Activated T-cell treated with anti-CD3 and anti-CD28 coated beads, Interleukin-2, amount 50 U/mL, for 4 hours (primary cell): ENCODE data around the gene HOXB5. TPM values are rescaled to one million over a fixed set of nuclear protein-coding genes. Genes with fewer than 3 reads are reported as not detected.
A peak's percentile ranks its signal among the peaks of the same experiment; 100 is the strongest.

Experiments used
- ATAC-seq, 2 donors: fragments of 200-7000 bp; cut with Tn5 transposase; one replicate each; pipeline ENCODE4 v1.10.0; 2021
- DNase-seq: peaks from one replicate; pipeline ENCODE4 v3.0.0-alpha.2; 2020
- H3K27me3 Mint-ChIP-seq: one replicate; pipeline ENCODE4 v1.8.0; 2021; ENCODE audit warnings: low read depth, mixed read lengths
- H3K36me3 Mint-ChIP-seq: one replicate; pipeline ENCODE4 v1.8.0; 2022; ENCODE audit warnings: mixed read lengths; ENCODE audit not compliant: insufficient read depth
- H3K4me1 Mint-ChIP-seq: one replicate; pipeline ENCODE4 v1.8.0; 2021; ENCODE audit warnings: low read depth, mixed read lengths
- H3K4me3 Mint-ChIP-seq: one replicate; pipeline ENCODE4 v1.8.0; 2021; ENCODE audit warnings: mild to moderate bottlenecking, moderate library complexity, mixed read lengths
- H3K9me3 Mint-ChIP-seq: one replicate; pipeline ENCODE4 v1.8.0; 2021; ENCODE audit warnings: mixed read lengths
- total RNA-seq, 3 donors: library from RNA; stranded (reverse); gene quantifications; one replicate each; pipeline ENCODE4 v1.2.1, GENCODE V29; 2021

The HOXB5 gene
- total RNA-seq, 3 donors from 2014 or later = 0.08 TPM; not detected in 2

DNA sequence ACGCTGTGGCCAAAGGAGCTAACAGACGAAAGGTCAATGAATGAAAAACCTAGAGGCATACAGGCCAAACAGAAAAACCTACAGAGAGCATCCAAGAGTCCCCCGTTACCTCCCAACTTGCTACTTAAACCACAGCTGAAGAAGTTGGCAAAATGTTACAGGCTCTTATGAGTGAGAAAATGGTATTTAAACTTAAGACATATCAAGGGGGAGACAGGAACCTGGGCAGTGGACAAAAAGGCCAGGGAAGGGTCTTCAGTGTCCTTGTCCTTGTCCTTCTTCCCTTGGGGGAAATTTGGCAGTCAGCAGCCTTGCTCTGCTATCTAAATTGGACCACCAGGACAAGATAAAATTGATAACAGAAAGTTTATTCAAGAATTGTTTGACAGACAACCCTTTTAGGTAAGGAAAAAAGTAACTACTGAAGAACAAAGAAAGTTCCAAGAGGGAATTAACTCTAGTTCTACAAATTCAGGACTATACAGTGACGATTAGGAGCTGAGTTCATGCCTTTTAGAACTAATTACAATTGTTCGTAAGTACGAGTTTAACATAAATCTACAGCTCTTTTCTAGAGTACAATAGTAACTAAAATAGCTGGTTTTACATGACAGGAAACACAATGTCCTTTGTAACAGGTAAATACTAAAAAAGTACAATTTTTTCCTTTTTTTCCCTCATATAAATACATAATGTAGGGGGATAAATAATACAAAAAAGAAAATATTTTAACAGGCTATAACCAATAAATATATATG is 44.9 kb downstream of the HOXB5 start:
- no peak for DNase-seq
- Mint-ChIP-seq H3K36me3 (no peaks in the 10 kb centered on the region), H3K27me3 (peaks cover 8% of the 10 kb centered on the region), H3K4me1 (peaks cover 37% of the 10 kb centered on the region), H3K9me3 (no peaks in the 10 kb centered on the region), H3K4me3 (peak overlapping the region; percentile 64)
- ATAC-seq = no peak

DNA sequence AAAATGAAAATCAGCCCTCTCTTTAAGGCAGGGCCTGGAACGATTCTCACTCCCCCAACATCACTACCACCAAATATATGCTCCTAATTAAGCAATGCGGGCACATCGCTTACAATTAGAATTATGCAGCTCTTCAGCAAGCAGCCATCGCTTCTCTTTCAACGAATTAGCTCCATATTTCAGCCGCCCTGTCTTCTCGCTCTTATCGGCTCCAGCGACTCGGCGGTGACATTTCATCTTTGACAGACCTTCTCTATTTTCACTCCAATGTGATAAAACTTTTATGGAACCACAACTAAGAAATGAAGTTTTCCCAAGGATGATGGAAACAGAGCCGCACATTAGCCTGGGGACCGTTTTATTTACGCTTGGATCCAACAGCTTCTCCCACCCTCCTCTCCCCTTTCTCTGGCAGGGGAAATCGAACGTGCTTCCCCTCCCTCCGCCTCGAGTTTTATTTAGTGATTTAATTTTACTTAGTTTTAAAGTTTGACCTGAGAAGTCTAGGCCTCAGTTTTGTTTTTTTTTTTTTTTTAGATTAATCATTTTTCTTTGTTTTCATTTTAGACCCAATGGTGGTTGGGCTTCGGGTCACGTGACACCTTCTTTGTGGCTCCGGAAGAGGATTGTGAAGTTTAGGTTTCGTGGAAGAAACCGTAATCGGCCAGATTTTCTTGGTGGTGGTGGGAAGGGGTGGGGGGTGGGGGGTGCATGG is 45.6 kb downstream of the HOXB5 start:
- Mint-ChIP-seq H3K27me3 (peaks cover 10% of the 10 kb centered on the region), H3K36me3 (no peaks in the 10 kb centered on the region), H3K4me1 (peaks cover 37% of the 10 kb centered on the region), H3K4me3 (peak overlapping the region; percentile 64), H3K9me3 (no peaks in the 10 kb centered on the region)
- ATAC-seq = no peak
- peak; percentile 18 for DNase-seq

DNA sequence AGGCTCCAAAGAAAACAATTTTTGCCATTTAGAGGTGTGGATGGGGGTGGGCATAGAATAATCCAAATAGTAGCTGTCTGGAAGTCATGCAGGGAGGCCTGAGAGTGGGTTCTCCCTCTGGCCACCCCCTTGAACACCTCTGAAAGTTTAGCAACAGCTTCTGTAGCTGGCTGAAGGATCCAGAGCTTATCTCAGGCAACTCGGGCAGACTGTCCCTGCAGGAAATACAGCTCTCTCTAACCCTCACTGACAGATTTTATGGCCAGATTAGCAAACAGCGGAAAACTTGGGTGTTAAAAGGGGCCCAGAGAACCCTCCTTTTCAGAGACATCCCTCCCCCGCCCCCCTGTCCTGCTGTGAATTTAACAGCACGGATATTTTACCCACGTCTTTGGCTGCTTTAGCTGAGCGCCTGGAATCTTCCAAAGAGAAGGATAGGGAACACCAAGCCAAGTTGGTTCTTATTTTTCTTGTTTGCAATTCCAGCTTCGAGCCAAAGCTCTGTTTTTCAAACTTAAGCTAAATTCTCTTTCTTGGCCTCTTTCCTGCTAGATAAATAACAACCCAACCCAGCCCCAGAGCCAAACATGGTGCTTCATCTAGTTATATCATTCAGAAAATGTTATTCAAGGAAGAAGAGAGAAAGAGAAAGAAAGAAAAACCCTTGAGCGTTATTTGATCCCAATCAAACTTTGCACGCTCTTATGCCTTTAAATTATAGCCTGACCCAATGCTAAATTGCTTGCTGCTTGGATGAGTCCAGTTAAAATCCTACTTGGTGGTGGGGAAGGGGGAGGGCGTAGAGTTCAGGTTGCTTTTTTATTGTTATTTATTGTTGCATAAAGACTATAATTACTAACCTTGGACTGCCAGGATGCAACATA is 46.4 kb downstream of the HOXB5 start:
- peaks cover 42% of the 10 kb centered on the region for H3K4me1 Mint-ChIP-seq
- no peak for ATAC-seq
- no peaks in the 10 kb centered on the region for H3K36me3 Mint-ChIP-seq
- no peak for DNase-seq
- H3K27me3 Mint-ChIP-seq = peaks cover 12% of the 10 kb centered on the region
- no peaks in the 10 kb centered on the region for H3K9me3 Mint-ChIP-seq
- peak overlapping the region; percentile 64 for H3K4me3 Mint-ChIP-seq

DNA sequence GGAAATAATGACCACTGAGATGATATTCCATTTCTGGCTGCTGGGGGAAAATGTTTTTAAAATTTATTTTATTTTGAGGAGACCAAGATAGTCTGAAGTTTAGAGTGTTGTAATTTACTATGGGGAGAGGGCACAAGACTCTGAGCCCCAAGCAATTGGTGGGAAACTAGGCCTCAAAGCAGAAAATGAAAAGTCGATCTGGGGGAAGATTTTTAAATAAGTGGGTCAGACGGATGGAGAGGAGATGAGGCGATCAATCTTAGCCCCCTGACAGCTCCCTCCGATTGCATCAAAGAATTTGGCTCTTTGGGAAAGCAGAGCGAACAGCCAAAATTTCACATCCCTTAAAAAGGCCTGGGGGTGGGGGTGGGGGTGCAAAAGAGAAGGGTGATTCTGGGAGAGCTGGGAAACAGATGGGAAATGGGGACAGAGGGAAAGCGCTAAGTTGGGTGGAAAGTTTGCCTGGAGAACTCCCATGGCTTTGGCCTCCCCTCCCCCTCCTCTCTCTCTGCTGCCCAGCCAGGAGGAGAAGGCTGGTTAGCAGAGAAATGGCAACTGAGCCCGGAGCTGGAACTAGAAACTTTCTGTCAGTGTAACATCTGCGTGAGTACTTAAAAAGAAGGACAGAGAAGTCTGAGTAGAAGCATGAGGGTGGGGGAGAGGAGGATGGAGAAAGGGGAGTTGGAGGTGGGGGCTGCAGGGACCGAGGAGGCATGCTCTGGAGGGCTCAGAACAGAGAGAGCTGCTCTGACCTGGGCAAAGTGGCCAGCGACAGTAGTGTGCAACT is 47.2 kb downstream of the HOXB5 start:
- ATAC-seq (no peak), DNase-seq (no peak)
- H3K4me1 Mint-ChIP-seq = peaks cover 47% of the 10 kb centered on the region
- H3K4me3 Mint-ChIP-seq = peak overlapping the region; percentile 29
- H3K36me3 Mint-ChIP-seq = no peaks in the 10 kb centered on the region
- peaks cover 15% of the 10 kb centered on the region for H3K27me3 Mint-ChIP-seq
- H3K9me3 Mint-ChIP-seq = no peaks in the 10 kb centered on the region

DNA sequence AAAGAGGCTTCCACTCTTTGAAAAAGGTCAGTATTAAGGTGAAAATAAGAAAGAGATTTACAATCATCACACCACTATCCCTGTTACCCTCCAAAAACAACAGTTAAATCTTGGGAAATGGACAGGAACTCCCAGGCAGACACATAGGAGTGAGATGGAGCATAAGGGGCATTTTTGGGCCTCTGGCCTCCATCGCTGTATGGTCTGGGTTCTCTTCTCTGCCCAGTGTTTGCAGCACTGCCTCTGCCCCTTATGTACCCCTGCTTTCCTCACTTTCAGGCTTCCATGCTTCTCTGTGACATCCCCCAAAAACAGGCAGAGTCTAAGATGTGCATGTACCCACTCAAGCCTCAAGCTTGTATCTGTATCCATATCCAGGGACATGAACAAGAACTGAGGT is 48.0 kb downstream of the HOXB5 start:
- H3K36me3 Mint-ChIP-seq = no peaks in the 10 kb centered on the region
- peaks cover 49% of the 10 kb centered on the region for H3K4me1 Mint-ChIP-seq
- peak overlapping the region; percentile 96 for H3K4me3 Mint-ChIP-seq
- H3K27me3 Mint-ChIP-seq = peaks cover 15% of the 10 kb centered on the region
- DNase-seq (no peak), ATAC-seq (no peak)
- no peaks in the 10 kb centered on the region for H3K9me3 Mint-ChIP-seq

DNA sequence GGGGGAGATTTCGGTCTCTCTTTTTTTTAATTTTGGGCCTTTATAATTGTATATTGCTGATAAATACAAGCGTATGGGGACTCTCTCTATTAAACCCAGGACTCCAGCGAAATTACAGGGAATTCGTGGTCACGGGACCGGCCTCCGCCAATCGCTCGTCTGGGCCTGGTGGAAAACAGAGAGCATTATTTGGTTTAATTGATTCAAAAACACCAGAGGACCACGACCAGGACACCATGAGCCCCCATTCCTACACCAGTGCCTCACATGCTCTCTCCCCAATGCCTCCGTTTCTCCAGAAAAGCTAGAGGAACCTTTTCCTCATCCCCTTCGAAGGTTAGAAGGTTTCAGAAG is 48.6 kb downstream of the HOXB5 start, which contains the start of gene HOXB2:
TSS of gene HOXB2 (minus strand) at position 88 of the 354 bp plus-strand sequence. CDS start 198 bp downstream, outside the sequence.
- H3K4me1 Mint-ChIP-seq = peaks cover 54% of the 10 kb centered on the region
- H3K27me3 Mint-ChIP-seq = peaks cover 15% of the 10 kb centered on the region

DNA sequence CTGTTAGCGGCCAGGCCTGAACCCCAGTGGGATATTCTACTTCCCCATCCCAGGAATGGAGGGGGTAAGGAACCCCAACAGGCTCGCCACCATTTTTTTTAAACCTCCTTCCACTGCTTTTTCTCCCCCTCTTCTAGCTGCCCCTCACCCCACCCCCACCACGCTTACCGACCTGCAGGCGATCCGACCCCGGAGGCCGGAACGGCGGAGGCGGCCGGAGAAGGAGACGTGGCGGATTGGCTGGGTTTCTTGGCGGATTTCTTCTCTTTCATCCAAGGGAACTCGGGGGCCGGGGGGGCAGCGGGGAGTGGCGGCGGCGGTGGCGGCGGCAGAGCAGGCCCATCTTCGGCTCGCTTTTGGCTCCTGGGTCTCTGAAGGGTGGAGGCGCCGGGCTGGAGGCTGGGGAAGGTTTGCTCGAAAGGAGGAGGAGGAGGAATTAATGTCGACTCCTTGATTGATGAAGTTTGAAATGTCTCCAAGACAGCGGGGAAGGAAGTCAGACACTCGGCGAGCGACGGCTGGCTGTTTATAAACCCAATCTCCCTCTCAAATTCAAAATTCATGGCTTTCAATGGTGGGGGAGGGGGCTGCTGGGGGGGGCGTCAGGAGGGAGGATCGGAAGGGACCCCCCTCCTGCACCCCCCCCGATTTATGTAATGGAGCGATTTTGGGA is 49.1 kb downstream of the HOXB5 start:
- Mint-ChIP-seq H3K4me3 (peak overlapping the region; percentile 96), H3K27me3 (peaks cover 15% of the 10 kb centered on the region), H3K36me3 (no peaks in the 10 kb centered on the region), H3K4me1 (peaks cover 56% of the 10 kb centered on the region), H3K9me3 (no peaks in the 10 kb centered on the region)
- DNase-seq (no peak), ATAC-seq (no peak)

More for the DNA sequence above, 48.6 kb downstream of the HOXB5 start, which contains the start of gene HOXB2:
- H3K9me3 Mint-ChIP-seq = no peaks in the 10 kb centered on the region
- DNase-seq (no peak), ATAC-seq (no peak)
- H3K4me3 Mint-ChIP-seq = peak within 1 kb of the TSS; percentile 96
- H3K36me3 Mint-ChIP-seq = no peaks in the 10 kb centered on the region

DNA sequence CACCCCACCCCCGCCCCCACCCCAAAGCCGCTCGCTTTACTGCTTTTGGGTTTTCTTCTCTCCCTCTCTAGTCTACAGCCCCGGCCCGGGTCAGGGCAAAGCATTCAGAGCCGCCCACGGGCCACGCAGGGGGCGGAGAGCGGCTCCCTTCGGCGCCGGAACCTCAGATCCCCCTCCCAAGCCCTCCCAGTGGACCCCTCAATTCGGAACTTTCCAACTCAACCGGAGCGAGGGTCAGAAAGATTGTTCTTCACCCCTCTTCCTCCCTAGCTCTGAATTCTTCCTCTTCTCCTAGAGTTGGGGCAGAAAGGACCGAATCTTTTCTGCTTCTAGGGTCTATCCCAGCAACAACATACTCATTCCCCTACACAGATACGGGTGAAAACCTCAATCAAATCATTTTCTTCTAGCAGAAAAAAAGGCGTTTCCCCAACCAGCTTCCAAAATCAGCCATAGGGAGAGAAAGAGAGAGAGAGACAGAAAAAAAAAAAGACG is 49.7 kb downstream of the HOXB5 start:
- Mint-ChIP-seq H3K27me3 (peaks cover 15% of the 10 kb centered on the region), H3K9me3 (no peaks in the 10 kb centered on the region), H3K36me3 (no peaks in the 10 kb centered on the region), H3K4me3 (peak overlapping the region; percentile 96), H3K4me1 (peaks cover 56% of the 10 kb centered on the region)
- ATAC-seq (peak; percentile 33 to 54), DNase-seq (peak; percentile 18)

DNA sequence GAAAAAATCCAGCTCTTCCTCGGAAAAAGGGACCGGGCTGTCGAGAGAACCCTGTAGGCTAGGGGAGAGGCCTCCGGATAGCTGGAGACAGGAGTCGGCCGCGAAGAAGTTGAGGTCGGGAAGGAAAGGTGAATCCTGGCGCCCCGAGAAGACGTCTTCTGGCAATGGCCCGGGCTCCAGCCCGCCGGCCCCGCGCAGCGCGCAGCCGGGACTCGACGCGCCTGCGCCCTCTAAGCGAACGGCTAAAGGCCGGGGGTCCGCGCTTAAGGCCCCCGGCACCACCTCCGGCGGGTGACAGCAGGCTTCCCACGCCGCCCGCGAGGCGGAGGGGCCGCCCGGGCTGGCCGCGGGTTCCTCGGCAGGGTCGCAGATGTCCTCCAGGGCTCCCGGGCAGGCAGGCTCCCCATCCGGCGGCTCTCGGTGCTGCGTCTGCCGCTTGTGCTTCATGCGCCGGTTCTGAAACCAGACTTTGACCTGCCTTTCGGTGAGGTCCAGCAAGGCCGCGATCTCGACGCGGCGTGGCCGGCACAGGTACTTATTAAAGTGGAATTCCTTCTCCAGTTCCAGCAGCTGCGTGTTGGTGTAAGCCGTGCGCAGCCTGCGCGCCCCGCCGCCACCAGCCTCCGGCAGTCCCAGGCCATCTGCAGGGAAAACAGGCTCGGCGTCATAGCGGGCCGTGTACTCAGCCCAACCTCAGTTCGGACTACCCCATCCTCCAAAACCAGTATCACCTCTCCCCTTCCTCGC is 50.3 kb downstream of the HOXB5 start:
- Mint-ChIP-seq H3K4me1 (peaks cover 52% of the 10 kb centered on the region), H3K9me3 (no peaks in the 10 kb centered on the region), H3K36me3 (no peaks in the 10 kb centered on the region), H3K4me3 (peak overlapping the region; percentile 96), H3K27me3 (peaks cover 15% of the 10 kb centered on the region)
- ATAC-seq = peak; percentile 64 to 69
- DNase-seq = peak; percentile 39

DNA sequence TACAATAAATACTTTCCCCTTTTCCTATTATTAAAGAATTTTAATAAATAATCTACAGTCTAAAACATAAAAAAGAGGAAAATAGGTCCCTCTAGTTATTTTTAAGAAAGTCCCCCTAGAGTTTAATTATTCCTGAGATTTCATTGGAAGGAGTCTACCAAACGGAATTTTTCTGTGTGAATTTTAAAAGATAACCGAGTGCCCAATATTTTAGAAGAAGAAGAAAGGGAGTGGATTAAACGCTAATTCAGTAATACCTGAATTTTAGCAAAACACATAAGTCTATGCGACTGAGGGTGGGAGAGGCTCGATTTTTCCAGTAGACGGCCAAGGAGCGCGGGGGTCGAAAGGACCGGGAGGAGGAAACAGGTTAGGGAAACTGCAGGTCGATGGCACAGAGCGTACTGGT is 50.9 kb downstream of the HOXB5 start:
- ATAC-seq = peak; percentile 3 to 6
- H3K4me1 Mint-ChIP-seq = peaks cover 47% of the 10 kb centered on the region
- H3K9me3 Mint-ChIP-seq = no peaks in the 10 kb centered on the region

DNA sequence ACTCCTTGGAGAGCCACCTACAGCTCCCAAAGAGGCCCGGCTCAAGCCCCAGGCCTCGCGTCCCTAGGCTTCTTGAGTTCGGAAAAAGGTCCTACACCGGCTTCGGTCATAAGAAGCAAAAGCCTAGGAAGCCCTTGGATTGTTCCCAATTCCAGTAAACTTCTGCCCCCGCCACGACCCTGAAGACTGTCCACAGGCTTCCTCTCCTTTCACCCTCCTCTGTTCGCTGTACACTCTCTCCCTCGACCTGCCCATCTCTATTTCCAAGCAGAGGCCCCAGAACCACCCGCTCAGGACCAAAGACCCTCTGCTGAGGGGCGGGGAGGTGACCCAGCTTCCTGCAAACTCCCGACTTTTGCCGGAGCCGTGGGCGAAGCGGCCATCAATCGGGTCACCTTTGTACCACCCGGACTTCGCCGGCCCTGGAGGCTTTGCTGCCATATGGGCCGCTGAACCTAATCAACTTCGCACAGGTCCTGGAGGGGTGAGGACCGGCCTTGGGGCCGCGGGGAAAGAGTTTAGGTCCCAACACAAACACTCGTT is 51.4 kb downstream of the HOXB5 start:
- peak; percentile 18 for DNase-seq
- Mint-ChIP-seq H3K9me3 (no peaks in the 10 kb centered on the region), H3K4me1 (peaks cover 42% of the 10 kb centered on the region), H3K36me3 (no peaks in the 10 kb centered on the region), H3K27me3 (peaks cover 15% of the 10 kb centered on the region), H3K4me3 (peak overlapping the region; percentile 96)
- no peak for ATAC-seq

More for the DNA sequence above, 50.9 kb downstream of the HOXB5 start:
- no peak for DNase-seq
- peaks cover 15% of the 10 kb centered on the region for H3K27me3 Mint-ChIP-seq
- no peaks in the 10 kb centered on the region for H3K36me3 Mint-ChIP-seq
- peak overlapping the region; percentile 96 for H3K4me3 Mint-ChIP-seq

DNA sequence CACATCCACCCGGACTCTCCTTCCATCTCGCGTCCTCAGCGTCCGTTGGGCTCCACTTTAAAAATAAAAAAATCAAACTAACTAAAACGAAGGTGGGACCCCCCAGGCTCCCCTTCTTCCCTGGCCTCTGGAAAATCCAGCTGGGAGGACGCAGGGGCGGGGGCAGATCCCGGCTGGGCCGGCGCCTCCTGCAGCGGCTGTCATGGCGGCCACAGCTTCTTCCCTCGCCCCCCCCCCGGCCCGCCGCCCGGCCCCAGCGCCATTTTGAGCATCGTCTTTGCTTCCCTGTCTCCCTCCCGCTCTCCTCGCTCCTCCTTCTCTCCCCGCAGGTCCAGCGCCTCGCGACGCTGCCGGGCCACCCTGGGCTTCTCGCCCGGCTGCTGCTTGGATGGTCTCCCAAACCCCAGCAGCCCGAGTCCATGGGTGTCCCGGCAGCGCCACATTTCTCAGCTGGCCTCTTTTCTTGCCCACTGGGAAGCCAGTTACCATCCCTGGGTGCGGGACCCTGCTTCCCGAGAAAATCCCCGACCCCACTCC is 51.9 kb downstream of the HOXB5 start:
- Mint-ChIP-seq H3K36me3 (no peaks in the 10 kb centered on the region), H3K4me3 (peak overlapping the region; percentile 96), H3K27me3 (peaks cover 15% of the 10 kb centered on the region), H3K9me3 (no peaks in the 10 kb centered on the region), H3K4me1 (peaks cover 39% of the 10 kb centered on the region)
- DNase-seq = peak; percentile 17
- peak; percentile 21 to 39 for ATAC-seq
